ENCODE data around the gene SEC61G. TPM values are rescaled to one million over a fixed set of nuclear protein-coding genes. Genes with fewer than 3 reads are reported as not detected.

The SEC61G gene
- total RNA-seq, 1 experiment from 2014 or later, result 176 TPM

- Histone ChIP-seq H3K23ac (ENCODE audit: insufficient read length, low read depth, low read length) (no peak overlapping the region), H2BK12ac (ENCODE audit: insufficient read length, low read depth, low read length) (no peak overlapping the region), H3K9me3 (ENCODE audit: control insufficient read depth, low read depth, low read length) (no peaks in the 10 kb centered on the region), H2AK5ac (ENCODE audit: insufficient read length, low read length) (no peak overlapping the region), H3K79me1 (ENCODE audit: insufficient read depth, low read depth, low read length, poor library complexity, severe bottlenecking) (peaks cover 6% of the 10 kb centered on the region), H3K18ac (ENCODE audit: insufficient read length, low read depth, low read length) (no peak overlapping the region), H4K91ac (ENCODE audit: insufficient read length, low read depth, low read length) (no peak overlapping the region), H3T11ph (ENCODE audit: low read length) (no peak overlapping the region), H2AFZ (ENCODE audit: low read length) (no peak overlapping the region), H3K4ac (ENCODE audit: low read depth, low read length) (no peak overlapping the region), H4K8ac (replicated peaks; ENCODE audit: insufficient read length, low read depth, low read length) (no peak overlapping the region), H3K4me1 (ENCODE audit: insufficient read depth, low read length) (no peaks in the 10 kb centered on the region), H4K20me1 (ENCODE audit: control insufficient read depth, insufficient read depth, insufficient read length) (no peaks in the 10 kb centered on the region), H4K5ac (ENCODE audit: insufficient read length, low read depth, low read length) (no peak overlapping the region), H2BK15ac (ENCODE audit: low read depth, low read length) (no peak overlapping the region), H2BK120ac (ENCODE audit: low read depth, low read length, poor library complexity, severe bottlenecking) (no peak overlapping the region), H3K4me2 (ENCODE audit: insufficient read depth, insufficient read length, low read length) (no peak overlapping the region), H3K27ac (ENCODE audit: insufficient read length, low read depth, low read length) (no peak overlapping the region), H3K27me3 (ENCODE audit: insufficient read depth, low read length) (no peaks in the 10 kb centered on the region), H3K14ac (ENCODE audit: insufficient read depth, low read length) (no peak overlapping the region), H3K79me2 (ENCODE audit: insufficient read depth, low read length) (no peaks in the 10 kb centered on the region; the same call in 1 of the 2 replicates), H2BK5ac (ENCODE audit: insufficient read length, low read length) (no peak overlapping the region), H3K9ac (ENCODE audit: extremely low read depth, insufficient read length, low read length) (no peak overlapping the region), H3K56ac (ENCODE audit: insufficient read length, low read depth, low read length) (no peak overlapping the region), H3K23me2 (ENCODE audit: insufficient read length, low read depth, low read length, poor library complexity, severe bottlenecking) (no peaks in the 10 kb centered on the region), H2BK20ac (ENCODE audit: low read depth, low read length, poor library complexity, severe bottlenecking) (no peak overlapping the region)
- Mint-ChIP-seq H3K4me3 (no peak overlapping the region), H3K27ac (no peak overlapping the region), H3K9me3 (no peaks in the 10 kb centered on the region), H3K27me3 (ENCODE audit: low read depth) (no peaks in the 10 kb centered on the region), H3K4me1 (peaks cover 0 to 7% of the 10 kb centered on the region in 2 experiments; a peak in 2 of 4 replicates), H3K36me3 (ENCODE audit: insufficient read depth in 1 of 3, low read depth in 3 of 3) (peaks cover 21 to 52% (median 48%) of the 10 kb centered on the region in 3 experiments; a peak in 6 of 7 replicates)
- no peak for TF ChIP-seq CTCF (conservative IDR thresholded peaks at IDR 0.05)
- no CpG with 5 or more reads among the region's 6 CpGs for WGBS (ENCODE audit: extremely low coverage, insufficient read length, low lambda C conversion rate)
- no peak for DNase-seq
Observed at GRCh38 chr7:54749200-54749599, 9.8 kb downstream of the SEC61G start.
